Nephron (organoid): ENCODE measurements around the gene ATP5F1D.
A peak's percentile ranks its signal among the peaks of the same experiment; 100 is the strongest.

ENCODE experiments used
- H3K27ac Mint-ChIP-seq, 3 experiments: 2 replicates each; pipeline ENCODE4 v1.8.0; 2020; ENCODE audit warnings: mixed read lengths in 3 of 3, mild to moderate bottlenecking in 2 of 3, moderate library complexity in 1 of 3
- H3K27me3 Mint-ChIP-seq: 2 replicates; pipeline ENCODE4 v1.8.0; 2021; ENCODE audit warnings: low read depth, mild to moderate bottlenecking, moderate library complexity, mixed read lengths
- H3K36me3 Mint-ChIP-seq: 2 replicates; pipeline ENCODE4 v1.8.0; 2020; ENCODE audit warnings: low read depth, mixed read lengths
- H3K4me1 Mint-ChIP-seq: 2 replicates; pipeline ENCODE4 v1.8.0; 2020; ENCODE audit warnings: mixed read lengths
- H3K4me3 Mint-ChIP-seq, 3 experiments: 2 replicates each; pipeline ENCODE4 v1.8.0; 2020; ENCODE audit warnings: mild to moderate bottlenecking in 3 of 3, mixed read lengths in 3 of 3, moderate library complexity in 2 of 3
- H3K9me3 Mint-ChIP-seq: 2 replicates; pipeline ENCODE4 v1.8.0; 2020; ENCODE audit warnings: mixed read lengths
- TF ChIP-seq, protein P1 (sequence below), 3 experiments: fragments of 200-600 bp; sonication (generic); IDR thresholded peaks; one replicate each; pipeline ENCODE4 v1.5.0; 2021; ENCODE audit warnings: antibody characterized with exemption in 3 of 3; ENCODE audit not compliant: unreplicated experiment in 3 of 3

Gene ATP5F1D

DNA sequence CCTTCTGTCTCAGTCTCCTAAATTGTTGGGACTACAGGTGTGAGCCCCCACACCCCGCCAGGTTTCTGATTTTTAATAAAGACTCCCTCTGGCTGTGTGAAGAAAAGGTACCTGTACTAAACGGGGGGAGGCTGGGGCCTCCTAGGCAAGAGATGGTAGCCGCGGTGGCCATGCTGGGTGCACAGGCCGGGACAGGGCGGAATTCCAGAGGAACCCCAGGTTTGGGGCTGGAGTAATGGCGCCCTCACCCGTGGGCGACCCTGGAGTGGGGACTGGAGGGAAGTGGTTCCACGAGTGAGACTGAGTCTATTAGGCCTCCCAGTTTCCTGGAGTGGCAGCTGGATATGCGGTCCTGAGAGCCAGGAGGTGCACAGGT is 2.1 kb upstream of the ATP5F1D start:
- Mint-ChIP-seq H3K9me3 (no peaks in the 10 kb centered on the region), H3K4me1 (peaks cover 21% of the 10 kb centered on the region), H3K4me3 (peak overlapping the region; percentile 82 to 86 (median 86)), H3K27me3 (no peaks in the 10 kb centered on the region), H3K27ac (peak overlapping the region; percentile 45 to 77 (median 74)), H3K36me3 (no peaks in the 10 kb centered on the region)
- TF ChIP-seq, protein P1, sequence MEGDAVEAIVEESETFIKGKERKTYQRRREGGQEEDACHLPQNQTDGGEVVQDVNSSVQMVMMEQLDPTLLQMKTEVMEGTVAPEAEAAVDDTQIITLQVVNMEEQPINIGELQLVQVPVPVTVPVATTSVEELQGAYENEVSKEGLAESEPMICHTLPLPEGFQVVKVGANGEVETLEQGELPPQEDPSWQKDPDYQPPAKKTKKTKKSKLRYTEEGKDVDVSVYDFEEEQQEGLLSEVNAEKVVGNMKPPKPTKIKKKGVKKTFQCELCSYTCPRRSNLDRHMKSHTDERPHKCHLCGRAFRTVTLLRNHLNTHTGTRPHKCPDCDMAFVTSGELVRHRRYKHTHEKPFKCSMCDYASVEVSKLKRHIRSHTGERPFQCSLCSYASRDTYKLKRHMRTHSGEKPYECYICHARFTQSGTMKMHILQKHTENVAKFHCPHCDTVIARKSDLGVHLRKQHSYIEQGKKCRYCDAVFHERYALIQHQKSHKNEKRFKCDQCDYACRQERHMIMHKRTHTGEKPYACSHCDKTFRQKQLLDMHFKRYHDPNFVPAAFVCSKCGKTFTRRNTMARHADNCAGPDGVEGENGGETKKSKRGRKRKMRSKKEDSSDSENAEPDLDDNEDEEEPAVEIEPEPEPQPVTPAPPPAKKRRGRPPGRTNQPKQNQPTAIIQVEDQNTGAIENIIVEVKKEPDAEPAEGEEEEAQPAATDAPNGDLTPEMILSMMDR (IDR thresholded peaks at IDR 0.05; ENCODE audit: unreplicated experiment in 3 of 3): no peak

DNA sequence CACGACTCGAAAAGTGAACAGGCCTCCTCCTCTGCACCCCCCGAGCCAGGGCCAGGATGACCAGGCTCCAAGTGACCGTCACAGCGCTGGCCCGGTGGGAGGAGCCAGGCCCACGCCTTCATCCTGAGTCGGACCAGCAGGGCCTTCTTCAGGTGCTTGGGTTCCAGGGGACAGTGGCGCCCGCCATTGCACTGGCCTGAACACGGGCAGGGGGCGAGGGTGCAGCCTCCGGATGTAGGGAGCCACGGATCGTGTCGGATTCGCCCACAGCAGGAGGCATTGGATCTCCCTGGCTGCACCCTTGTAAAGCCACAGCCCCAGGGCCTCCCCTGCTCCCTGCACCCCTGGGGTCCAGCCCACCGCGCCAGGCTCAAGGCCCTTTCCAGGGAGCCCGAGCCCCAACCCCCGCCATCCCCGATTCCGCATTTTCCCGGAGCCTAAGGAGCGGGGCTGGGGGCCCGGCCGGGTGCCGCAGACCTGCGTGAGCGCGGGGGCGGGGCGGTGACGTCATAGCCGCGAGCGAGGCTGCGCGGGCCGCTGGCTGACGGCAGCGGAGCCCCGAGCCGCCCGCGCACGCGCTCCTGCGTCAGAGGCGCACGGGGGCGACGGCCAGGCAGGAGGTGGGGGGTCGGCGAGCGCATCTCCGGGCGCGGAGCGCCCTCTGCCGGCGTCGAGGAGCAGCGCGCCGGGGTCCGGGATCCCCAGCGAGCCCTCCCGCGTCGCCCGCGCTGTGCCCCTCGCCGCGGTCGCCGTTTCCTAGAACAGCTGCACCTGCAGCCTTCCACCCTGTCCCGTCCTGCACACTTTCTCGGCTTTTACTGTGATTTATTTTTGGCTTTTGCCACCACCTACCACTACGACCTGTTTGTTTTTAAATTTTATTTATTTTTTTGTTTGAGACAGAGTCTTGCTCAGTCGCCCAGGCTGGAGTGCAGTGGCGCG is 1.5 kb upstream of the ATP5F1D start:
- Mint-ChIP-seq H3K9me3 (no peaks in the 10 kb centered on the region), H3K4me1 (peaks cover 25% of the 10 kb centered on the region), H3K27me3 (no peaks in the 10 kb centered on the region), H3K36me3 (no peaks in the 10 kb centered on the region), H3K27ac (no peak overlapping the region), H3K4me3 (peak overlapping the region; percentile 82 to 89 (median 86))
- TF ChIP-seq, protein P1 (IDR thresholded peaks at IDR 0.05; ENCODE audit: unreplicated experiment in 3 of 3): peak; percentile 92 to 98 (median 94)

DNA sequence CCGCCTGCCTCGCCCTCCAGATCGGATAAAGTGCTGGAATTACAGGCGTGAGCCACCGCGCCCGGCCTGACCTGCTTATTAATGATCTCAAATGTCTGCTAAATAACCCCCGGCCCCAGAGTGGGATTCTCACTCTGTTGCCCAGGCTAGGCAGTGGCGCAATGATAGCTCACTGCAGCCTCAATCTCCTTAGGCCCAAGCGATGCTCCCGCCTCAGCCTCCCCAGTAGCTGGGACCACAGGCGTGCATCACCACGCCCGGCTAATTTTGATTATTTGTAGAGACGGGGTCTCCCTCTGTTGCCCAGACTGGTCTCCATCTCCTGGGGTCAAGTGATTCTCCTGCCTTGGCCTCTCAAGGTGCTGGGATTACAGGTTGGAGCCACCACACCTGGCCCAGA is 626 bp upstream of the ATP5F1D start:
- Mint-ChIP-seq H3K36me3 (no peaks in the 10 kb centered on the region), H3K4me1 (peaks cover 25% of the 10 kb centered on the region)
- TF ChIP-seq, protein P1 (IDR thresholded peaks at IDR 0.05; ENCODE audit: unreplicated experiment in 3 of 3): no peak

DNA sequence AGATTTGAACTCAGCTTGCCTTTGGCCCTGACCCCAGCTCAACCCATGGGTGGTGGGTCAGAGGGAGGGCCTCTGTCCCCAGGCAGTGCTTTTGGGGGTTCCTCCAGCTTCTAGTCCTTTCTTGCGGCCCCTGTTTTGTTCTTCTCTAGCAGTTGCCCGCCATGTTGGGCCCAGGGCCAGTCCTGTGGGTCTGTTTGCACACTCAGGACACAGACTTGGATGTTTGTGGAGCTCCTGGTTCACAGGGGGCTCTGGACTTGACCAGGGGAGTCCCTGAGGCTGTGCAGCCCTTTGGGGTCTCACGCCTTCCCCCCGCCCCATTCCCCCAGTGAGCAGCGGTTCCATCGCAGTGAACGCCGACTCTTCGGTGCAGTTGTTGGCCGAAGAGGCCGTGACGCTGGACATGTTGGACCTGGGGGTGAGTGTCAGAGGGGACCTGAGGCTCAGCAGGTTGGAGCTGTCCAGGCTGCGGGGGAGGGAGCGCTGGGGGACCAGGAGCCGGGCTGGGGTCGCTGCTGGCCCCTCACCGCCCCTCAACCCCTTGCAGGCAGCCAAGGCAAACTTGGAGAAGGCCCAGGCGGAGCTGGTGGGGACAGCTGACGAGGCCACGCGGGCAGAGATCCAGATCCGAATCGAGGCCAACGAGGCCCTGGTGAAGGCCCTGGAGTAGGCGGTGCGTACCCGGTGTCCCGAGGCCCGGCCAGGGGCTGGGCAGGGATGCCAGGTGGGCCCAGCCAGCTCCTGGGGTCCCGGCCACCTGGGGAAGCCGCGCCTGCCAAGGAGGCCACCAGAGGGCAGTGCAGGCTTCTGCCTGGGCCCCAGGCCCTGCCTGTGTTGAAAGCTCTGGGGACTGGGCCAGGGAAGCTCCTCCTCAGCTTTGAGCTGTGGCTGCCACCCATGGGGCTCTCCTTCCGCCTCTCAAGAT is 2.5 kb downstream of the ATP5F1D start:
- peaks cover 17% of the 10 kb centered on the region for H3K4me1 Mint-ChIP-seq

More for the DNA sequence above, 626 bp upstream of the ATP5F1D start:
- H3K27me3 Mint-ChIP-seq: no peaks in the 10 kb centered on the region
- peak overlapping the region; percentile 82 to 89 (median 84) for H3K4me3 Mint-ChIP-seq
- H3K27ac Mint-ChIP-seq: peak overlapping the region; percentile 82 to 85 (median 85)
- no peaks in the 10 kb centered on the region for H3K9me3 Mint-ChIP-seq

DNA sequence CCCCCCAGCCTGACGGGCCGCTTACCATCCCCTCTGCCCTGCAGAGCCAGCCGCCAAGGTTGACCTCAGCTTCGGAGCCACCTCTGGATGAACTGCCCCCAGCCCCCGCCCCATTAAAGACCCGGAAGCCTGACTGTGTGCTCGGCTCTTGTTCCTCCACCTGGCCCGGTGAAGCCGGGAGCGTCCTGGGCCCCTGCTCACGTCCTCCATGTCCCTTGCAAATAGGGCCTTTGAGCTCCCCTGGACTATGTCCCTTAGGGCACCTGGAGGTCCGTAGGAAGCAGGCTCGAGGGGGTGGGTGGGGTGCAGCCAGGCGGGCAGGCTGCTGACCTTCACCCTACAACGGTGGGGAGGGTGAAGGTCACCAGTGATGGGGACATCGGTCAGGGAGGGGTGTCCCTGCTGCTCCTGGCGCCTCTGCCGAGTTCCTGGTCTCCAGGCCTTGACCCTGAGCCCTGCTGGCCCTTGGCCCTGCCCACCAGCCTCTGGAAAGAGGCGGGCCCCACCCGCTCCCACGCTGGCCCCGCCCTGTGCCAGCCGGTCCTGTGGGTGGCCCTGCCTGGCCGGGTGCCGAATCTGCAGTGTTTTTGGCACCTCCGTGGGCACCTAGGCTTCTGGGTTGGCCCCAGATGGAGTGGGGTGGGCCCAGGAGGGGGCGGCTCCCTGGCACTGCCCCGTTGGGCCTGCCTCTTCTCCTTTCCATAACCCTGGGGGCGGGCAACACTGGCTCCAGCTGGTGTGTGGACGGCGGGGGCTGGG is 3.3 kb downstream of the ATP5F1D start:
- Mint-ChIP-seq H3K4me3 (peak overlapping the region; percentile 64 to 82 (median 82)), H3K27ac (peak overlapping the region; percentile 87 to 98 (median 94)), H3K27me3 (no peaks in the 10 kb centered on the region), H3K9me3 (no peaks in the 10 kb centered on the region), H3K36me3 (peaks cover 4% of the 10 kb centered on the region), H3K4me1 (peaks cover 17% of the 10 kb centered on the region)
- TF ChIP-seq, protein P1 (IDR thresholded peaks at IDR 0.05; ENCODE audit: unreplicated experiment in 3 of 3): no peak

More for the DNA sequence above, 2.5 kb downstream of the ATP5F1D start:
- no peaks in the 10 kb centered on the region for H3K36me3 Mint-ChIP-seq
- TF ChIP-seq, protein P1 (IDR thresholded peaks at IDR 0.05; ENCODE audit: unreplicated experiment in 3 of 3): peak; percentile 89 to 96 (median 93)
- H3K9me3 Mint-ChIP-seq: no peaks in the 10 kb centered on the region
- no peaks in the 10 kb centered on the region for H3K27me3 Mint-ChIP-seq
- H3K27ac Mint-ChIP-seq: peak overlapping the region; percentile 87 to 98 (median 94)
- peak overlapping the region; percentile 84 to 87 (median 85) for H3K4me3 Mint-ChIP-seq
